Stimulated activated CD8-positive, alpha-beta memory T cell treated with anti-CD3 and anti-CD28 coated beads, Interleukin-12 subunit alpha, Interleukin-12 subunit beta, amount 100 ng/mL, for 1 hour (primary cell): ENCODE results near the gene BPGM.

Experiments used
- DNase-seq: peaks from one replicate; pipeline ENCODE4 v3.0.0-alpha.2; 2020; ENCODE audit warnings: low read depth

The BPGM gene

GRCh38 chr7:134697205-134697886, 50.7 kb downstream of the BPGM start:
- DNase-seq, result no peak

GRCh38 chr7:134698481-134698880, 51.8 kb downstream of the BPGM start:
- no peak for DNase-seq

GRCh38 chr7:134699021-134699818, 52.6 kb downstream of the BPGM start:
- DNase-seq, result no peak

- DNase-seq, result no peak
Observed at GRCh38 chr7:134699899-134700298, 53.2 kb downstream of the BPGM start.

GRCh38 chr7:134701272-134701671, 54.6 kb downstream of the BPGM start:
- no peak for DNase-seq

GRCh38 chr7:134702366-134703240, 56.0 kb downstream of the BPGM start:
- DNase-seq, result no peak

GRCh38 chr7:134703241-134703594, 56.6 kb downstream of the BPGM start:
- DNase-seq, result no peak

- no peak for DNase-seq
Observed at GRCh38 chr7:134703782-134704181, 57.1 kb downstream of the BPGM start.

- no peak for DNase-seq
Observed at GRCh38 chr7:134704827-134705226, 58.2 kb downstream of the BPGM start.

- DNase-seq, result no peak
Observed at GRCh38 chr7:134705716-134706115, 59.1 kb downstream of the BPGM start.

- no peak for DNase-seq
Observed at GRCh38 chr7:134706468-134706867, 59.8 kb downstream of the BPGM start.

- DNase-seq, result no peak
Observed at GRCh38 chr7:134707663-134708378, 61.2 kb downstream of the BPGM start.

GRCh38 chr7:134708692-134709091, 62.0 kb downstream of the BPGM start:
- DNase-seq, result no peak

GRCh38 chr7:134709197-134709596, 62.5 kb downstream of the BPGM start:
- DNase-seq, result no peak

GRCh38 chr7:134710511-134710853, 63.8 kb downstream of the BPGM start:
- DNase-seq, result no peak

GRCh38 chr7:134710854-134711624, 64.4 kb downstream of the BPGM start:
- DNase-seq, result peak; percentile 4

GRCh38 chr7:134712196-134712595, 65.5 kb downstream of the BPGM start:
- no peak for DNase-seq

GRCh38 chr7:134714470-134715205, 68.0 kb downstream of the BPGM start:
- DNase-seq, result no peak

GRCh38 chr7:134718211-134718875, 71.7 kb downstream of the BPGM start:
- DNase-seq, result no peak
